Neural cell (in vitro differentiated cells): ENCODE results near the gene ZNF79. TPM values are rescaled to one million over a fixed set of nuclear protein-coding genes. Genes with fewer than 3 reads are reported as not detected.

Experiments used
- H2AFZ ChIP-seq: fragments of 200-600, 300-800 bp; sonication (generic), shearing (Covaris generic); 2 replicates; pipeline ENCODE4 v1.6.0; 2014; ENCODE audit warnings: low read depth, mild to moderate bottlenecking, antibody characterized with exemption, low read length, moderate library complexity
- H3F3A ChIP-seq: fragments of 200-600 bp; shearing (Covaris generic); 2 replicates; pipeline ENCODE4 v1.6.1; 2016; ENCODE audit warnings: mild to moderate bottlenecking, moderate library complexity, mixed read lengths, antibody characterized with exemption, low read length; ENCODE audit not compliant: insufficient read depth, poor library complexity, severe bottlenecking
- H3K27ac ChIP-seq: fragments of 200-600, 300-800 bp; sonication (generic), shearing (Covaris generic); 2 replicates; pipeline ENCODE4 v1.5.1; 2014; ENCODE audit warnings: mild to moderate bottlenecking, low read length, moderate library complexity
- H3K27me3 ChIP-seq: fragments of 300-800, 200-600 bp; sonication (generic), shearing (Covaris generic); 2 replicates; pipeline ENCODE4 v1.6.0; 2014; ENCODE audit warnings: mild to moderate bottlenecking, low read depth, low read length, moderate library complexity; ENCODE audit not compliant: insufficient read depth
- H3K36me3 ChIP-seq: fragments of 300-800, 200-600 bp; sonication (generic), shearing (Covaris generic); 2 replicates; pipeline ENCODE4 v1.5.1; 2014; ENCODE audit warnings: mild to moderate bottlenecking, antibody characterized with exemption, low read length, moderate library complexity; ENCODE audit not compliant: insufficient read depth
- H3K4me2 ChIP-seq: fragments of 300-800, 200-600 bp; sonication (generic), shearing (Covaris generic); 2 replicates; pipeline ENCODE4 v1.6.0; 2014; ENCODE audit warnings: mild to moderate bottlenecking, low read length
- H3K4me3 ChIP-seq: fragments of 300-800, 200-600 bp; sonication (generic), shearing (Covaris generic); 2 replicates; pipeline ENCODE4 v1.5.1; 2014; ENCODE audit warnings: mild to moderate bottlenecking, low read length, moderate library complexity
- H3K79me2 ChIP-seq: fragments of 200-600 bp; shearing (Covaris generic); replicated peaks from 2 replicates; pipeline ENCODE4 v1.6.0; 2014; ENCODE audit warnings: mild to moderate bottlenecking, low read length, moderate library complexity; ENCODE audit not compliant: insufficient read depth
- H3K9ac ChIP-seq: fragments of 300-800, 200-600 bp; sonication (generic), shearing (Covaris generic); 2 replicates; pipeline ENCODE4 v1.6.1; 2016; ENCODE audit warnings: mild to moderate bottlenecking, low read length, mixed read lengths
- H3K9me2 ChIP-seq: fragments of 200-600 bp; shearing (Covaris generic); 2 replicates; pipeline ENCODE4 v1.6.1; 2016; ENCODE audit warnings: mild to moderate bottlenecking, low read length, mixed read lengths; ENCODE audit not compliant: insufficient read depth
- H3K9me3 ChIP-seq: fragments of 200-600, 300-800 bp; sonication (generic), shearing (Covaris generic); 2 replicates; pipeline ENCODE4 v1.6.1; 2016; ENCODE audit warnings: mild to moderate bottlenecking, mixed run types, low read length, moderate library complexity, mixed read lengths
- H4K20me1 ChIP-seq: fragments of 200-600 bp; shearing (Covaris generic); 2 replicates; pipeline ENCODE4 v1.6.1; 2016; ENCODE audit warnings: mild to moderate bottlenecking, mixed run types; ENCODE audit not compliant: insufficient read depth
- CTCF ChIP-seq: fragments of 450-650 bp; IDR thresholded peaks from 2 replicates; pipeline ENCODE4 v1.5.1; 2014; ENCODE audit warnings: antibody characterized with exemption, mild to moderate bottlenecking, moderate library complexity; ENCODE audit not compliant: poor library complexity, severe bottlenecking
- EP300 ChIP-seq: fragments of 450-650 bp; conservative IDR thresholded peaks from 2 replicates; pipeline ENCODE4 v1.6.1; 2014; ENCODE audit warnings: antibody characterized with exemption, mild to moderate bottlenecking, moderate library complexity; ENCODE audit not compliant: poor library complexity, severe bottlenecking
- EZH2 ChIP-seq: fragments of 200-600, 300-800 bp; shearing (Covaris generic), sonication (generic); IDR thresholded peaks from 2 replicates; pipeline ENCODE4 v1.6.1; 2014; ENCODE audit warnings: antibody characterized with exemption, low read length, borderline replicate concordance, mild to moderate bottlenecking; ENCODE audit not compliant: insufficient read depth, poor library complexity, severe bottlenecking
- MXI1 ChIP-seq: fragments of 450-650 bp; conservative IDR thresholded peaks from 2 replicates; pipeline ENCODE4 v1.6.1; 2014; ENCODE audit warnings: antibody characterized with exemption, mild to moderate bottlenecking; ENCODE audit not compliant: poor library complexity, severe bottlenecking
- POLR2AphosphoS5 ChIP-seq: IDR thresholded peaks from 2 replicates; pipeline ENCODE4 v1.6.1; 2012
- RAD21 ChIP-seq: fragments of 450-650 bp; conservative IDR thresholded peaks from 2 replicates; pipeline ENCODE4 v1.6.1; 2014; ENCODE audit warnings: antibody characterized with exemption, mild to moderate bottlenecking, moderate library complexity
- REST ChIP-seq: IDR thresholded peaks from 2 replicates; pipeline ENCODE4 v1.6.1; 2012; ENCODE audit warnings: borderline replicate concordance
- SMC3 ChIP-seq: fragments of 450-650 bp; conservative IDR thresholded peaks from 2 replicates; pipeline ENCODE4 v1.6.1; 2014; ENCODE audit warnings: antibody characterized with exemption, mild to moderate bottlenecking, moderate library complexity; ENCODE audit not compliant: poor library complexity
- TAF1 ChIP-seq: IDR thresholded peaks from 2 replicates; pipeline ENCODE4 v1.6.1; 2012; ENCODE audit warnings: low read depth
- polyA plus RNA-seq: library from polyadenylated mRNA; depleted of rRNA; stranded (reverse); fragments of >200 nt; gene quantifications from 2 replicates; pipeline ENCODE4 v1.2.3, GENCODE V29; 2014

ZNF79 gene
- polyA plus RNA-seq, 1 donor from 2014 or later, result 2.9 TPM

- Histone ChIP-seq H2AFZ (no peak overlapping the region), H3K27ac (no peak overlapping the region), H4K20me1 (no peaks in the 10 kb centered on the region), H3K4me3 (no peak overlapping the region), H3K36me3 (peaks cover 7% of the 10 kb centered on the region), H3K9me3 (no peaks in the 10 kb centered on the region), H3K79me2 (peaks cover 8% of the 10 kb centered on the region), H3K27me3 (no peaks in the 10 kb centered on the region), H3K9ac (no peak overlapping the region), H3F3A (no peaks in the 10 kb centered on the region), H3K4me2 (no peak overlapping the region), H3K9me2 (no peaks in the 10 kb centered on the region)
- TF ChIP-seq CTCF (no peak), MXI1 (no peak), EP300 (no peak), EZH2 (no peak), TAF1 (no peak), POLR2AphosphoS5 (no peak), REST (no peak)
Measured at GRCh38 chr9:127444921-127445850, 21.0 kb downstream of the ZNF79 start.

GRCh38 chr9:127445851-127446712, 21.9 kb downstream of the ZNF79 start:
- H3K9me2 ChIP-seq, result no peaks in the 10 kb centered on the region
- H3K36me3 ChIP-seq, result peaks cover 7% of the 10 kb centered on the region
- no peaks in the 10 kb centered on the region for H3F3A ChIP-seq
- no peak for TF ChIP-seq SMC3
- TF ChIP-seq MXI1, result no peak
- TF ChIP-seq TAF1, result no peak
- TF ChIP-seq RAD21, result no peak
- no peak for TF ChIP-seq EP300
- H4K20me1 ChIP-seq, result no peaks in the 10 kb centered on the region
- H2AFZ ChIP-seq, result no peak overlapping the region
- H3K9me3 ChIP-seq, result no peaks in the 10 kb centered on the region
- no peak overlapping the region for H3K4me3 ChIP-seq
- no peak overlapping the region for H3K27ac ChIP-seq
- no peak overlapping the region for H3K4me2 ChIP-seq
- peaks cover 8% of the 10 kb centered on the region for H3K79me2 ChIP-seq
- no peak overlapping the region for H3K9ac ChIP-seq
- no peaks in the 10 kb centered on the region for H3K27me3 ChIP-seq
